Muscle of leg (tissue), 11 donors: ENCODE data around the gene BCL6. TPM values are rescaled to one million over a fixed set of nuclear protein-coding genes. Genes with fewer than 3 reads are reported as not detected.
"Not testable (repeated sequence)": the region's sequence is repeated elsewhere in the genome, so short reads cannot be mapped to it uniquely, and the experiment has no call there.

Experiments
- DNase-seq: peaks from one replicate; pipeline ENCODE4 v3.0.0; 2013
- H3K27ac ChIP-seq: one replicate; pipeline ENCODE4 v1.5.1; 2013; ENCODE audit warnings: mild to moderate bottlenecking, low read length, control low read depth
- H3K27me3 ChIP-seq: one replicate; pipeline ENCODE4 v1.6.1; 2013; ENCODE audit warnings: low read length; ENCODE audit not compliant: control insufficient read depth, insufficient read depth
- H3K36me3 ChIP-seq: one replicate; pipeline ENCODE4 v1.6.1; 2013; ENCODE audit warnings: low read length; ENCODE audit not compliant: control insufficient read depth, insufficient read depth
- H3K4me1 ChIP-seq: one replicate; pipeline ENCODE4 v1.6.1; 2013; ENCODE audit warnings: low read length; ENCODE audit not compliant: control insufficient read depth, insufficient read depth
- H3K4me3 ChIP-seq: one replicate; pipeline ENCODE4 v1.5.1; 2013; ENCODE audit warnings: low read length, control low read depth
- H3K9me3 ChIP-seq: replicated peaks from 2 replicates; pipeline ENCODE4 v1.6.1; 2013; ENCODE audit warnings: low read depth, low read length; ENCODE audit not compliant: control insufficient read depth
- WGBS: methylation state at CpG from one replicate; pipeline ENCODE4 v1.1.5; 2013; ENCODE audit warnings: missing lambda C conversion rate; ENCODE audit not compliant: insufficient coverage; 5-methylcytosine and 5-hydroxymethylcytosine counted together
- polyA plus RNA-seq, 8 donors: library from polyadenylated mRNA; unstranded; fragments of 120-200 nt; gene quantifications; one replicate each; pipeline versions ENCODE4 v1.2.1 to v1.2.3, GENCODE V29; 2013; ENCODE audit warnings: inconsistent platforms in 1 of 8, low replicate concordance in 1 of 8; ENCODE audit not compliant: insufficient read length in 8 of 8, insufficient read depth in 1 of 8
- total RNA-seq: library from RNA; stranded (reverse); fragments of 120-200 nt; gene quantifications from one replicate; pipeline ENCODE4 v1.2.4, GENCODE V29; 2013

Gene BCL6
- total and polyA plus RNA-seq, 9 donors: 12.1 to 23.8 (median 19.0) TPM

DNA sequence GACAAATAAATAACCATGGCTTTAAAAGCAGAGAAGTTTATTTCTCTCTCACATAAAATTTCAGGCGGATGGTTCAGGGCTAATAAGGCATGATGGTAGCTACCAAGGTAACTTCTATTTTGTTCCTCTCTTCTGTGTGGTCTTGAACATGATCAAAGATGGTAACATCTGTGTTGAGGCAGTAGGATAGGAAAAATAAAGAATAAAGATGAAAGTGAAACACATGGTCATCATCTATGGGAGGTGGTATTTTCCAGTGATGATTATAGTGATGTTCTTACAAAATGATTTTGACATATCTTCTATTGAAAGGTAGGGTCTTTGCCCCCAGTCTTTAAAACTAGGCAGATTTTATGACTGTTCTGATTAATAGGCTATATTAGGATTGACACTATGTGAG is 60.8 kb downstream of the BCL6 start:
- WGBS: no CpG with 5 or more reads among the region's 1 CpG
- Histone ChIP-seq H3K9me3 (no peaks in the 10 kb centered on the region), H3K27me3 (no peaks in the 10 kb centered on the region), H3K4me1 (no peaks in the 10 kb centered on the region), H3K36me3 (no peaks in the 10 kb centered on the region), H3K4me3 (no peak overlapping the region), H3K27ac (no peak overlapping the region)
- no peak for DNase-seq

DNA sequence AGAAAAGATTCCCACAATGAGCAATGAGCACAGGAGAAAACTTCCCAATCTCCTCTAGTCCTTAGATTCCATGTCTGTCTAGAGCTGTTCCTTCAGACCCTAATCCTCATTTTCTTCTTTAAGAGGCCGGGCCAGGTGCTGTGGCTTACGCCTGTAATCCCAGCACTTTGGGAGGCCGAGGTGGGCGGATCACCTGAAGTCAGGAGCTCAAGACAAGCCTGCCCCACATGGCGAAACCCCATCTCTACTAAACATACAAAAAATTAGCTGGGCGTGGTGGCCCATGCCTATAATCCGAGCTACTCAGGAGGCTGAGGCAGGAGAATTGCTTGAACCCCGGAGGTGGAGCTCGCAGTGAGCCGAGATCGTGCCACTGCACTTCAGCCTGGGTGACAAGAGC is 63.5 kb downstream of the BCL6 start:
- H3K4me1 ChIP-seq, H3K9me3 ChIP-seq, H3K4me3 ChIP-seq, DNase-seq, H3K27ac ChIP-seq, H3K36me3 ChIP-seq, H3K27me3 ChIP-seq: not testable (repeated sequence)
- 74% methylated on average over 4 of the region's 11 CpGs for WGBS

DNA sequence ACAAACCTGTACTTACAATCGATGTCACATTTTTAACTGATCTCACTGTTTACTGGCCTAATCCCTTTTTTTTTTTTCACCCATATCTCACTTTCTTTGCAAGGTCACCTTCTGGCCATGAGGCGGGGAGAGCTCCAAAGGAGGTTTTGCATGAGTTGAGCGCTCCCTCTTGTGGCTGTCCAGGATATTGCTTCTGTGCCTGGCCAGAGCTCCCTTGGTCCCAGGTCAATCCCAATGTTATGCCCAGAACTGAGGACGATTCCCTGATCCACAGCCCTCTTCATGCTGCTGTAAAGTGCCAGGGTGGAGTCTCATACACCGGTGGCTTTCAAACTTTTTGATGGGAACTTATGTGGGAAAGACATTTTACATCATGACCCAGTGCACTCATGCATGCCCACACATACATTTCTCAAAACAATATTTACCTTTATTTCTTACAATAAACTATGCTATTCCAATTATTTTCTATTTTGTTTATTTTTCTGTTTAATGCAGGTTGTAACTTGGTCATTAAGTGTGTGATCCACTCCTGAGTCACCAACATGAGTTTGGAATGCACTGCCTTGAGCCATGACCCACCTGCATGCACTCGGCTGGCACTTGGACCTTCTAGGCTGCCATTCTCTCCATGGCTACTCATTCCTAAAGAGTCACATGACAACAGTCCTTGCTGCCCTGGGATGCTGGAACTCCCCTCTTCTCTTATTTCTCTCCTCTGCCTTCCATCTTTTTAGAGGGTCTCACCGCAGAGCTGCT is 65.5 kb downstream of the BCL6 start:
- WGBS: 22% methylated on average over 4 of the region's 7 CpGs
- DNase-seq: peak; percentile 65

DNA sequence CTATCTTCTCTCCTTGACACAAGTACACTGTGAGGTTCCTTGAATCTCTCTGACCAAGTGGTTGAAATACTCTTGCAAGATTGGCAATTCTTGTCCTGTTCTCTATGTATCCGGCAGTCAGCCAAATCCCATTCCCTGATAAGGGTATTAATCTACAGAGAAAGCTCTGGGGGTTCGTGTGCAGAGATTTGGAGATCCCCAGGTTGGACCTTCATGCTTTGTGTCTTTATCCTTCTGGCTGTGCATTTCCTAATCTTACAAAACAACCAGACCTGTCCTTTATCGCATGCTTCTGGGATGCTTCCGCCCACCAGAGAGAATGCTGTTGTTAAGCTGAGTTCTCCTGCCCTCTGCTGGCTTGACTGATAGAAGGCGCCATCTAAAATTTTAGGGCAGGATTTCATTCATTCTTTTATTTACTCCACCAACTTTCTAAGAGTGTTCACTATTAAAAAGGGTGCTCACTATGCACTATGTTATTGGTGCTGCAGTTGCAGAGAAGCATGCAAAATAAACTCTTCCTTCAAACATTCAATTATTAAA is 66.5 kb downstream of the BCL6 start:
- Histone ChIP-seq H3K4me3 (no peak overlapping the region), H3K4me1 (no peaks in the 10 kb centered on the region), H3K27me3 (no peaks in the 10 kb centered on the region), H3K36me3 (no peaks in the 10 kb centered on the region), H3K9me3 (no peaks in the 10 kb centered on the region), H3K27ac (no peak overlapping the region)
- WGBS: 11% methylated on average over 3 of the region's 5 CpGs
- DNase-seq: peak; percentile 46

More for the DNA sequence above, 65.5 kb downstream of the BCL6 start:
- Histone ChIP-seq H3K27ac (no peak overlapping the region), H3K36me3 (no peaks in the 10 kb centered on the region), H3K9me3 (no peaks in the 10 kb centered on the region), H3K4me1 (no peaks in the 10 kb centered on the region), H3K4me3 (no peak overlapping the region), H3K27me3 (no peaks in the 10 kb centered on the region)

DNA sequence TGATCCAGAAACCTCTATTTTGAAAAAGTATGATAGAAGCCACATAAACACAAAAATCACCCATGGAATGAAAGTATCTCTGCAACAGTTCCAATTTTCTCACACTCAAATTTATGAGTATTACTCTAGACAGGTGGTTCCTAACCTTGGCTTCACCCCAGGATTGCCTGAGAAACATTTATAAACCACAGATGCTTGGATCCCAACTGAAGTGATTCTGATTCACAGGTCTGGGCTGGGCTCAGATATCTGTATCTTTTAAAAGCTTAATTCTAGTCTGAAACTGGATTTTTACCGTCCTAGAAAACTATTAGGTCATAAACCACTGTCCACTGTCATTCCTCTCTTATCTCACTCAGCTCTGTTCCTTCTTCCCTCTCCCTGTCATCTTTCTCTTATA is 67.7 kb downstream of the BCL6 start:
- 42% methylated on average over 1 of the region's 1 CpG for WGBS
- Histone ChIP-seq H3K4me3 (no peak overlapping the region), H3K9me3 (no peaks in the 10 kb centered on the region), H3K4me1 (no peaks in the 10 kb centered on the region), H3K27ac (no peak overlapping the region), H3K36me3 (no peaks in the 10 kb centered on the region), H3K27me3 (no peaks in the 10 kb centered on the region)
- no peak for DNase-seq

DNA sequence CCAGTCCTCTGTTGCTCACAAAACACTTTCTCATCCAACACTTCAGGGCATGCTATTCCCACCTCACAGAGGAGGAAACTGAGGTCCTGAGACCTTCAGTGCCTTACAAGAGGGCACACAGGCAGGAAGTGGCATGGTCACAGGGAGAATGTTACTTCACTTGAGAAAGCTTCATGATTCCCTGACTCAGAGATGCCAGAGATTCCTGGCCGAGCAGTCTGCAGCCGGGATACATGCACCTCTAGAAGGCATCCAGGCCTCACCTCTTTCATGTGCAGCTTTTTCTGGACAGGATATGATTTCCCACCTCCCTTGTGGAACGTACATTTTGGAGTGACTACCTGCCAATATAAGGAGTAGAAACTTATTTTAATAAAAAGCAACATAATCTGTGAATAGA is 72.3 kb downstream of the BCL6 start:
- no peak overlapping the region for H3K27ac ChIP-seq
- no peak for DNase-seq
- WGBS: 67% methylated on average over 2 of the region's 3 CpGs
- no peaks in the 10 kb centered on the region for H3K4me1 ChIP-seq
- no peaks in the 10 kb centered on the region for H3K36me3 ChIP-seq
- no peaks in the 10 kb centered on the region for H3K9me3 ChIP-seq
- peaks cover 4% of the 10 kb centered on the region for H3K27me3 ChIP-seq
- no peak overlapping the region for H3K4me3 ChIP-seq

Other genes with a start within 250 kb of the BCL6 start
- gene SST, start 75.1 kb downstream of the BCL6 start, total RNA-seq: not detected
- gene SST, start 75.1 kb downstream of the BCL6 start, polyA plus RNA-seq: 1 to 10 TPM in 3 of 8 donors, under 1 TPM in 2, not detected in 3; 0.27 to 7.9 (median 1.8) TPM
- gene RTP2, start 42.9 kb downstream of the BCL6 start, total RNA-seq: not detected
- gene RTP2, start 42.9 kb downstream of the BCL6 start, polyA plus RNA-seq: not detected